Stimulated activated naive CD8-positive, alpha-beta T cell treated with anti-CD3 and anti-CD28 coated beads, Interleukin-15, Interleukin-2, amounts not matched to agents 100 ng/mL and 50 ng/mL, for 24 hours (primary cell): Measurements from ENCODE around the gene PPARD.
"Not testable (repeated sequence)": the region's sequence is repeated elsewhere in the genome, so short reads cannot be mapped to it uniquely, and the experiment has no call there.

ENCODE experiments used
- H3K27ac Mint-ChIP-seq: one replicate; pipeline ENCODE4 v1.8.0; 2021; ENCODE audit warnings: mild to moderate bottlenecking, mixed read lengths
- H3K27me3 Mint-ChIP-seq: one replicate; pipeline ENCODE4 v1.8.0; 2021; ENCODE audit warnings: mixed read lengths
- H3K36me3 Mint-ChIP-seq: one replicate; pipeline ENCODE4 v1.8.0; 2021; ENCODE audit warnings: low read depth, mixed read lengths
- H3K4me1 Mint-ChIP-seq: one replicate; pipeline ENCODE4 v1.8.0; 2021; ENCODE audit warnings: low read depth, mixed read lengths
- H3K4me3 Mint-ChIP-seq: one replicate; pipeline ENCODE4 v1.8.0; 2021; ENCODE audit warnings: mild to moderate bottlenecking, mixed read lengths
- H3K9me3 Mint-ChIP-seq: one replicate; pipeline ENCODE4 v1.8.0; 2021; ENCODE audit warnings: mixed read lengths

The PPARD gene

GRCh38 chr6:35417979-35418661, 75.8 kb downstream of the PPARD start:
- Mint-ChIP-seq H3K9me3 (no peaks in the 10 kb centered on the region), H3K4me3 (no peak overlapping the region), H3K27ac (peak overlapping the region; percentile 76), H3K36me3 (peaks cover 31% of the 10 kb centered on the region), H3K4me1 (peaks cover 23% of the 10 kb centered on the region), H3K27me3 (no peaks in the 10 kb centered on the region)

DNA sequence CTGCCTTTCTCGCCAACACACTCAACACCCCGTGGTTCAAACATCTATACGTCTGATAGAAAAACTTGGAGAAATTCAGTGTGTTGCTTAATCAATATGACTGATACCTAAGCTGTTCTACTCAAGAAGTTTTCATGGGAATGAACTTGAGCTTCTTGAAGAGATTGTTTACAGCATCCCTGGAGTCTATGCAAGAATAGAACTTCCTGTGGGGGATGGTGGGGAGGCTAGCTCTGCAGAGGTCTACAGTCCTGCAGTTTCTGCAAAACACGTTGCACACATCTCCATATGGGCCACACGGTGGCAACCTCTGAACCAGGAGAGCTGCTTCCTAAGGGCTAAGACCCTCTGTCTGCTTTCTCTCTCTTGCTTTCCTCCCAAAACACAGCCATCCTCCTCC, 77.1 kb downstream of the PPARD start:
- Mint-ChIP-seq H3K4me1 (peaks cover 23% of the 10 kb centered on the region), H3K36me3 (peaks cover 28% of the 10 kb centered on the region), H3K27ac (no peak overlapping the region), H3K27me3 (no peaks in the 10 kb centered on the region), H3K9me3 (no peaks in the 10 kb centered on the region), H3K4me3 (no peak overlapping the region)

GRCh38 chr6:35419961-35420360, 77.6 kb downstream of the PPARD start:
- H3K4me3 Mint-ChIP-seq = no peak overlapping the region
- H3K9me3 Mint-ChIP-seq = no peaks in the 10 kb centered on the region
- H3K27ac Mint-ChIP-seq = no peak overlapping the region
- no peaks in the 10 kb centered on the region for H3K27me3 Mint-ChIP-seq
- H3K4me1 Mint-ChIP-seq = peaks cover 23% of the 10 kb centered on the region
- H3K36me3 Mint-ChIP-seq = peaks cover 32% of the 10 kb centered on the region

- Mint-ChIP-seq H3K27ac (no peak overlapping the region), H3K4me1 (no peaks in the 10 kb centered on the region), H3K4me3 (no peak overlapping the region), H3K27me3 (no peaks in the 10 kb centered on the region), H3K9me3 (peaks cover 8% of the 10 kb centered on the region), H3K36me3 (peaks cover 48% of the 10 kb centered on the region)
Measured at GRCh38 chr6:35425284-35425683, 82.9 kb downstream of the PPARD start.

DNA sequence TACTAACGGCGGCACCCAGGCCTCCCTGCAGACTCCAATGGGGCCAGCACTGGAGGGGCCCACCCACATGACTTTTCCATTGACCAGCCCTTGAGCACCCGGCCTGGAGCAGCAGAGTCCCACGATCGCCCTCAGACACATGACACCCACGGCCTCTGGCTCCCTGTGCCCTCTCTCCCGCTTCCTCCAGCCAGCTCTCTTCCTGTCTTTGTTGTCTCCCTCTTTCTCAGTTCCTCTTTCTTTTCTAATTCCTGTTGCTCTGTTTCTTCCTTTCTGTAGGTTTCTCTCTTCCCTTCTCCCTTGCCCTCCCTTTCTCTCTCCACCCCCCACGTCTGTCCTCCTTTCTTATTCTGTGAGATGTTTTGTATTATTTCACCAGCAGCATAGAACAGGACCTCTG, 83.7 kb downstream of the PPARD start:
- H3K36me3 Mint-ChIP-seq = peaks cover 45% of the 10 kb centered on the region
- no peak overlapping the region for H3K4me3 Mint-ChIP-seq
- no peaks in the 10 kb centered on the region for H3K4me1 Mint-ChIP-seq
- peaks cover 8% of the 10 kb centered on the region for H3K9me3 Mint-ChIP-seq
- H3K27me3 Mint-ChIP-seq = no peaks in the 10 kb centered on the region
- H3K27ac Mint-ChIP-seq = peak overlapping the region; percentile 69

DNA sequence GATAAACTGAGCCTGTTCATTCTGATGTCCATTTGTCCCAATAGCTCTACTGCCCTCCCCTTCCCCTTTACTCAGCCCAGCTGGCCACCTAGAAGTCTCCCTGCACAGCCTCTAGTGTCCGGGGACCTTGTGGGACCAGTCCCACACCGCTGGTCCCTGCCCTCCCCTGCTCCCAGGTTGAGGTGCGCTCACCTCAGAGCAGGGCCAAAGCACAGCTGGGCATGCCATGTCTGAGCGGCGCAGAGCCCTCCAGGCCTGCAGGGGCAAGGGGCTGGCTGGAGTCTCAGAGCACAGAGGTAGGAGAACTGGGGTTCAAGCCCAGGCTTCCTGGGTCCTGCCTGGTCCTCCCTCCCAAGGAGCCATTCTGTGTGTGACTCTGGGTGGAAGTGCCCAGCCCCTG, 85.1 kb downstream of the PPARD start:
- H3K27me3 Mint-ChIP-seq = no peaks in the 10 kb centered on the region
- peaks cover 8% of the 10 kb centered on the region for H3K9me3 Mint-ChIP-seq
- no peaks in the 10 kb centered on the region for H3K4me1 Mint-ChIP-seq
- H3K27ac Mint-ChIP-seq = no peak overlapping the region
- H3K36me3 Mint-ChIP-seq = peaks cover 41% of the 10 kb centered on the region
- no peak overlapping the region for H3K4me3 Mint-ChIP-seq

DNA sequence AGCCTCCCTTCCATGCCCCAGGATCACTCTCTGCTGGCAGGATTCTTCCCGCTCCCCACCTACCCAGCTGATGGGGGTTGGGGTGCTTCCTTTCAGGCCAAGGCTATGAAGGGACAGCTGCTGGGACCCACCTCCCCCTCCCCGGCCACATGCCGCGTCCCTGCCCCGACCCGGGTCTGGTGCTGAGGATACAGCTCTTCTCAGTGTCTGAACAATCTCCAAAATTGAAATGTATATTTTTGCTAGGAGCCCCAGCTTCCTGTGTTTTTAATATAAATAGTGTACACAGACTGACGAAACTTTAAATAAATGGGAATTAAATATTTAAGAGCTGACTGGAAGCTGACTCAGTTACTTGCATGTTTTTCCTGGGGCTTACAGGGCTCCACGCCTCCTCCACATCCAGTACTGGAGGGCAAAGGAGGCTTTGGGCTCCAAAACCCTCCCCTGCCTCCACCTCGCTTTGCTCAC, 85.5 kb downstream of the PPARD start:
- Mint-ChIP-seq H3K36me3 (peaks cover 41% of the 10 kb centered on the region), H3K27ac (no peak overlapping the region), H3K27me3 (no peaks in the 10 kb centered on the region), H3K4me1 (no peaks in the 10 kb centered on the region), H3K4me3 (no peak overlapping the region), H3K9me3 (peaks cover 8% of the 10 kb centered on the region)

- H3K4me3 Mint-ChIP-seq = no peak overlapping the region
- no peaks in the 10 kb centered on the region for H3K4me1 Mint-ChIP-seq
- H3K27me3 Mint-ChIP-seq = no peaks in the 10 kb centered on the region
- no peak overlapping the region for H3K27ac Mint-ChIP-seq
- peaks cover 41% of the 10 kb centered on the region for H3K36me3 Mint-ChIP-seq
- peaks cover 8% of the 10 kb centered on the region for H3K9me3 Mint-ChIP-seq
Measured at GRCh38 chr6:35428421-35429149, 86.2 kb downstream of the PPARD start.

DNA sequence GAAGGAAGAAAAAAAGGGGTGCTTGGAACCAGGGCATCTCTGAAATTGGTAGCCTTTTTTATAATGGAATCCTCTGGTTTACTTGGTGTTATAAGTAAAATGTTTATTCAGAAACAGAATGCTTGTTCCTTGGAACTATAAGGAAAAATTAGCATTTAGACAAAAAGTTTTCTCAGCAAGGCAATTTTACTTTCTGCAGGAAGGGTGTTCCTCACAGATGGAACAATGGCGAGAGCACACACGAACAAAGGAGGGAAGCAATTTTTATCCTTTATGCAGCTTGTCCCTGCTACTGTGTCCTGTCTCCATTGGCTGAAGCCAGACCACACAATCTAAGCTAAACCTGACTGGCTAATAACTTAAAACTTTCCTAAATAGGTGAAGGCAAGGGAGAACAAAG, 87.1 kb downstream of the PPARD start:
- no peak overlapping the region for H3K4me3 Mint-ChIP-seq
- H3K4me1 Mint-ChIP-seq = no peaks in the 10 kb centered on the region
- H3K9me3 Mint-ChIP-seq = peaks cover 8% of the 10 kb centered on the region
- peaks cover 39% of the 10 kb centered on the region for H3K36me3 Mint-ChIP-seq
- no peaks in the 10 kb centered on the region for H3K27me3 Mint-ChIP-seq
- no peak overlapping the region for H3K27ac Mint-ChIP-seq

DNA sequence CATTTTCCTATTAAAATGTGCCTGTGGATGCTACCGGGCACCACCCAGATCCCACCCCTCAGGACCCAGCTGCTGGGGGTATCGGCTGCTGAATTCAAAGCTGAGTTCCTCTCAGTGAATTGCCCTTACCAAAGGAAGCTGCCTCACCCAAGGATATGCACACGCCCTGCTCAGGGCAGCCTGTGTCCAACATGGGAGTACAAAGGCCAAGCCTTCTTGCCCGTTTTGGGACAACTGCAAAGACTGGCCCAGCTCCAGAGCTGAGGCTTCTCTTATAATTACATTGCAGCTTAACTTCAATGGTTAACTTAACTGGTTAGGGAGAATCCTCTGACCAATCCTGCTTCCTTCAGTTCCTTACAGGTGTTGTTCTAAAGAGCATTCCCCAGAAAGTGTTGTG, 89.9 kb downstream of the PPARD start:
- Mint-ChIP-seq H3K4me1 (no peaks in the 10 kb centered on the region), H3K36me3 (peaks cover 19% of the 10 kb centered on the region), H3K27ac (no peak overlapping the region), H3K27me3 (no peaks in the 10 kb centered on the region), H3K4me3 (no peak overlapping the region), H3K9me3 (peaks cover 8% of the 10 kb centered on the region)

DNA sequence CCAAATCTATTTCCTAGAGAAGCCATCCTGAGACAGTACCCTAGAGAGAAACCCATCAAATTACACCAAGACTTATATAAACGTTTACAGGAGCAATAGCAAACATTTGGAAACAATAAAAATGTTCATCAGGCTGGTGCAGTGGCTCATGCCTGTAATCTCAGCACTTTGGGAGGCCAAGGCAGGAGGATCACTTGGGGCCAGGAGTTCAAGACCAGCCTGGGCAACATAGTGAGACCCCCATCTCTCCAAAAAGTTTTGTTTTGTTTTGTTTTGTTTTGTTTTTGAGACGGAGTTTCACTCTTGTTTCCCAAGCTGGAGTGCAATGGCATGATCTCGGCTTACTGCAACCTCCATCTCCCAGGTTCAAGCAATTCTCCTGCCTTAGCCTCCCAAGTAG, 90.3 kb downstream of the PPARD start:
- not testable (repeated sequence) for H3K4me3 Mint-ChIP-seq, H3K9me3 Mint-ChIP-seq, H3K27ac Mint-ChIP-seq, H3K4me1 Mint-ChIP-seq, H3K27me3 Mint-ChIP-seq
- peaks cover 19% of the 10 kb centered on the region for H3K36me3 Mint-ChIP-seq

DNA sequence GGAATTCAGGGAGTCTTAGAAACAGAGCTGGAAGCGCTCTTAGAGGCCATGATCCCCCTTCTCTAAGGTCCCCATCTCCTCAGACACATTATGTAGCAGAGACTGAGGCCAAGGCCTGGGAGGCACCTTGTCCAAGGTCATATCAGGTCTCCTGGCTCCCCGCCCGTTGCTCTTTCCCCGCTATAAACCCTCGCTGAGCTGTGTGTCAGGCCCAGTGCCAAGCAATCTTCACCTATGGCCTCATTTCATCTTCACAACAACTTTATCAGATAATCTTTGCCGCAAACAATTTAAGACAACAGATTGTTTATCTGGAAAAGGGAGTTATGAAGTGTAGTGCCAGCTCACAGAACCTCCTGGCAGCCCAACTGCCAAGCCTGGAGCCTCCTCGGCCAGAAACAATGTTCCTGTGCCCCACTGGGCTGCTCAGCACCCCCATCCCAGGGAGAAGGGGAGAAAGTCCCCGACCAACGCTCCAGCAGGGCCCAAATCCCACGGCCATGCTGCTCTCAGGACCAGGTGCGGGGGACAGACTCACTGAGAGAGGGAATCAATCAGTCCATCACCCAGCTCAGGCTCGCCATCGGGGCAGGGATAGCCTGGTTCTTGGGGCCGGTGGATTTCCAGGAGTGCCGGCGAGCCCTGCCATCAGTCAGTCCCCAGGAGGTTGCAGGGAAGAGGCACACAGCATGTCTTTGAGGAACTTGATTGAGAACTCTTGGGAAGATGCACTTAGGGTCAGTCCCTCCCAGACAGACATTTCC, 92.9 kb downstream of the PPARD start:
- H3K4me1 Mint-ChIP-seq = no peaks in the 10 kb centered on the region
- no peak overlapping the region for H3K4me3 Mint-ChIP-seq
- no peaks in the 10 kb centered on the region for H3K36me3 Mint-ChIP-seq
- no peak overlapping the region for H3K27ac Mint-ChIP-seq
- no peaks in the 10 kb centered on the region for H3K9me3 Mint-ChIP-seq
- no peaks in the 10 kb centered on the region for H3K27me3 Mint-ChIP-seq

- H3K27me3 Mint-ChIP-seq = no peaks in the 10 kb centered on the region
- H3K4me3 Mint-ChIP-seq = no peak overlapping the region
- H3K27ac Mint-ChIP-seq = no peak overlapping the region
- no peaks in the 10 kb centered on the region for H3K9me3 Mint-ChIP-seq
- H3K4me1 Mint-ChIP-seq = no peaks in the 10 kb centered on the region
- no peaks in the 10 kb centered on the region for H3K36me3 Mint-ChIP-seq
Measured at GRCh38 chr6:35436071-35436857, 93.9 kb downstream of the PPARD start.

GRCh38 chr6:35438378-35439065, 96.2 kb downstream of the PPARD start:
- not testable (repeated sequence) for H3K27ac Mint-ChIP-seq, H3K4me3 Mint-ChIP-seq, H3K4me1 Mint-ChIP-seq, H3K36me3 Mint-ChIP-seq, H3K9me3 Mint-ChIP-seq, H3K27me3 Mint-ChIP-seq
